Measurements from ENCODE around the gene TDRD10. TPM values are rescaled to one million over a fixed set of nuclear protein-coding genes. Genes with fewer than 3 reads are reported as not detected.

TDRD10 gene
- total RNA-seq, 6 experiments from 2014 or later: not detected

DNA sequence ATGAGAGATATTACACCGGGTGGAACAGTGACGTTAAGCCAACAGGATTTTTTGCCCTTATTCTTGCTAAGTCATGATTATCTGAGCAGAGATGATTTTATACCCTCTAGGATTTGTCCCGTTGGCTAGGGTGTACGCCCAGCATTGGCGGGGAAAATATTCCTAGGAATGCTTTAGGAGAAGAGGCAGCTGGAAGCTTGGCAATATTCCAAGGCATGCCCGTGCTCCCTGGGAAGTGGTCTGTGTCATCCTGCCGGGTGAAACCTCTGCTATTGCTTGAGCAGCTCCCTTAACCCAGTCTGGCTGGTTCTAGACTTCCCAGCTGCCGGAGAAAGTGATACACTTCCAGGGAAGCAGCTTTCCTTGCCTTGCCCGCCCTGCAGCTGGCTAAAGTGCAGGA lies 81.8 kb downstream of the TDRD10 start:
- TF ChIP-seq, protein P1, sequence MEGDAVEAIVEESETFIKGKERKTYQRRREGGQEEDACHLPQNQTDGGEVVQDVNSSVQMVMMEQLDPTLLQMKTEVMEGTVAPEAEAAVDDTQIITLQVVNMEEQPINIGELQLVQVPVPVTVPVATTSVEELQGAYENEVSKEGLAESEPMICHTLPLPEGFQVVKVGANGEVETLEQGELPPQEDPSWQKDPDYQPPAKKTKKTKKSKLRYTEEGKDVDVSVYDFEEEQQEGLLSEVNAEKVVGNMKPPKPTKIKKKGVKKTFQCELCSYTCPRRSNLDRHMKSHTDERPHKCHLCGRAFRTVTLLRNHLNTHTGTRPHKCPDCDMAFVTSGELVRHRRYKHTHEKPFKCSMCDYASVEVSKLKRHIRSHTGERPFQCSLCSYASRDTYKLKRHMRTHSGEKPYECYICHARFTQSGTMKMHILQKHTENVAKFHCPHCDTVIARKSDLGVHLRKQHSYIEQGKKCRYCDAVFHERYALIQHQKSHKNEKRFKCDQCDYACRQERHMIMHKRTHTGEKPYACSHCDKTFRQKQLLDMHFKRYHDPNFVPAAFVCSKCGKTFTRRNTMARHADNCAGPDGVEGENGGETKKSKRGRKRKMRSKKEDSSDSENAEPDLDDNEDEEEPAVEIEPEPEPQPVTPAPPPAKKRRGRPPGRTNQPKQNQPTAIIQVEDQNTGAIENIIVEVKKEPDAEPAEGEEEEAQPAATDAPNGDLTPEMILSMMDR (IDR thresholded peaks at IDR 0.05): no peak
- H3K4me1 Mint-ChIP-seq (ENCODE audit: low read depth): peaks cover 12% of the 10 kb centered on the region; the same call in 1 of the 2 replicates
- H3K4me3 Mint-ChIP-seq: no peak overlapping the region
- H3K27ac Mint-ChIP-seq: no peak overlapping the region
- peaks cover 52% of the 10 kb centered on the region for H3K36me3 Mint-ChIP-seq (ENCODE audit: low read depth)
- DNase-seq: no peak
- no peaks in the 10 kb centered on the region for H3K9me3 Mint-ChIP-seq
- no peaks in the 10 kb centered on the region; the same call in none of the 2 replicates for H3K27me3 Mint-ChIP-seq (ENCODE audit: insufficient read depth)

DNA sequence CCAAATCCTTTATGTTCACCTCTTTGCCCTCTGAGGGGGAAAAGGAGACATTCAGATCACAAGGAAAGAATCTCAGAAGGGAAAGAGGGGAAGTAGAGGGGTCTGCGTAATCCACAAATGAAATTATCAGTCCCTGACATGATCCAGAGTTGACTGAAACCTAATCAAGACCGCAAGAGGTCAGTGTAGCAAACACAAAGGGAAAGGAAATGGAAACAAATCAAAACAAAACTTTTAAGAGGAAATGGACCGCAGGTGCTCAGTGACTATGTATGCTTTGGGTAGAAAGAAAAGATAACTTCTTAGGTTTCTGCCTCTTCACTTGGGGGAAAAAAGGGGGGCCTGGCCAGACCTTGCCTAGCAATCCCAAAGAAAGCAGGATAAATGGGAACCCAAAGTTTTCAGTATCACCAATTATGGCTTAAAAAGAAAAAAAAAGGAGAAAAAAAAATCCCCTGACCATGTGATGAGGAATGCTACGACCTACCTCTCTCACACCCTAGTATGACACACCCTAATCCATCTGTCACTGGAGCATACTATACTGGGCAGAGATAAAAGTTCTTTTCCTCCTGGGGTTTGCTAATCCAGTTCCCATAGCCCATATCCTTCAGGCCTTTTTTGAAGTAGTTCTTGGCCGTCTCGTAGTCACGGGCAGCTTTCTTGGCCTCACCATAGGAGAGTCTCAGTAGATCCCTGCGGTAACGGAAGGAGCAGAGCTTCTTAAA lies 82.4 kb downstream of the TDRD10 start:
- no peaks in the 10 kb centered on the region; the same call in none of the 2 replicates for H3K27me3 Mint-ChIP-seq (ENCODE audit: insufficient read depth)
- H3K36me3 Mint-ChIP-seq (ENCODE audit: low read depth): peaks cover 47% of the 10 kb centered on the region
- H3K4me3 Mint-ChIP-seq: no peak overlapping the region
- peaks cover 12% of the 10 kb centered on the region; the same call in 1 of the 2 replicates for H3K4me1 Mint-ChIP-seq (ENCODE audit: low read depth)
- TF ChIP-seq, protein P1 (IDR thresholded peaks at IDR 0.05): no peak
- no peak overlapping the region for H3K27ac Mint-ChIP-seq
- H3K9me3 Mint-ChIP-seq: no peaks in the 10 kb centered on the region
- no peak for DNase-seq

DNA sequence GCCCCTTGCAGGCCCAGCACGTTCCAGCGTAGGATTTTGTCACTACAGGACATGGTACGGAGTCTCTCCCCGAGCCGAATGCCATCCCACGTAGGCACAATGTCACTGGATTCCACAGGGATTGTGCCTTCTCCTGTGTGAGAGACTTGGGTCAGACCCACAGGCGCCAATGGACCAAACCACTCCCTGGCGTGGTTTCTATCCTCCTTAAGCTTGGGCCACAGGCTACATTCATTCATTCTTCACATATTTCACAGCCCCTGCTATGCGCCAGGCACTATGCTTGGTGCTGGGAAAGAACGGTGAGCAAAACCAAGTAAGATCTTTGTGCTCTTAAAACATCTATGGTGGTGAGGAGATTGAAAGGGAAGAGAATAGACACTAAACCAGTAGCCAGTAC lies 84.2 kb downstream of the TDRD10 start:
- TF ChIP-seq, protein P1 (IDR thresholded peaks at IDR 0.05): no peak
- Mint-ChIP-seq H3K9me3 (no peaks in the 10 kb centered on the region), H3K27ac (no peak overlapping the region), H3K4me1 (ENCODE audit: low read depth) (peaks cover 12% of the 10 kb centered on the region; the same call in 1 of the 2 replicates), H3K4me3 (peak overlapping the region; percentile 12; the same call in 1 of the 2 replicates), H3K36me3 (ENCODE audit: low read depth) (peaks cover 43% of the 10 kb centered on the region), H3K27me3 (ENCODE audit: insufficient read depth) (no peaks in the 10 kb centered on the region; the same call in none of the 2 replicates)
- no peak for DNase-seq

DNA sequence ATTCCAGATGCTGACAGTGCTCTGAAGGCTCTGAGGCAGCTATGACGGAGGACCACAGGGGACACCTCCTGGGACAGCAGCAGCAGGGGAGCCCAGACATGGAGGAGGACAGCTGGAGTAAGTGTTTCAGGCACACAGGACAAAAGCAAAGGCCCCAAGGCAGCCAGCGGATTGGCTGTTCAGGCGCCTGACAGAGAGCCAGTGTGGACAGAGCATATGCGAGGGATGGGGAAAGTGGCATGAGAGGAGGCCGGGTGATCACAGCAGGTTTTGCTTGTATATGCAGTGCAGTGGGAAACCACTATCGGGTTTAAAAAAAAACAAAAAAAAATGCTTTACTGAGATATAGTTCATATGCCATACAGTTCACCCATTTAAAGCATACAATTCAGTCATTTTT lies 84.6 kb downstream of the TDRD10 start:
- TF ChIP-seq, protein P1 (IDR thresholded peaks at IDR 0.05): no peak
- Mint-ChIP-seq H3K36me3 (ENCODE audit: low read depth) (peaks cover 43% of the 10 kb centered on the region), H3K9me3 (no peaks in the 10 kb centered on the region), H3K4me3 (peak overlapping the region; percentile 12; the same call in 1 of the 2 replicates), H3K4me1 (ENCODE audit: low read depth) (peaks cover 12% of the 10 kb centered on the region; the same call in 1 of the 2 replicates), H3K27ac (no peak overlapping the region), H3K27me3 (ENCODE audit: insufficient read depth) (no peaks in the 10 kb centered on the region; the same call in none of the 2 replicates)
- no peak for DNase-seq

DNA sequence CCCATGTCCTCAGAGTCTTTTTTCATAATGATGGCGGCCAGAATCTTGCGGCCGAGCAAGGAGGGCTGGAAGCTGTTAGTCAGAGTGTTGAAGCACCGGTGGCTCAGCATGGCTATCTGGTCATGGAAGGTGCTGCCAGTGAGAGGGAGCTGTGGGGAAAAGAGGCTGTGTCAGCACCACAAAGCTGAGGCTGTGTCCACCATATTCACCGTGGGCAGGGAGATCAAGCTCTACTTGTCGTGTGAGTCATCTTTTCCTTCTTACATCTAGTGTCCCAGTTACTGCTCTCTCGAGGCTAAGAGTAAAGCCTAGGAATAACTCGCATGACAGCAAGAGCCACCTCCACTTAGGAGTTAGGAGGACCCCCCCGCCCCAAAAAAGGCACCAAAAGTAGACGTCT lies 87.8 kb downstream of the TDRD10 start:
- Mint-ChIP-seq H3K4me1 (ENCODE audit: low read depth) (no peaks in the 10 kb centered on the region; the same call in 1 of the 2 replicates), H3K27ac (no peak overlapping the region), H3K27me3 (ENCODE audit: insufficient read depth) (no peaks in the 10 kb centered on the region; the same call in none of the 2 replicates), H3K4me3 (no peak overlapping the region), H3K36me3 (ENCODE audit: low read depth) (peaks cover 46% of the 10 kb centered on the region), H3K9me3 (no peaks in the 10 kb centered on the region)
- no peak for DNase-seq
- TF ChIP-seq, protein P1 (IDR thresholded peaks at IDR 0.05): no peak

All from HFFc6 (cell line).